IMR-90 (cell line): ENCODE data around the gene CUTA. TPM values are rescaled to one million over a fixed set of nuclear protein-coding genes. Genes with fewer than 3 reads are reported as not detected.
A peak's percentile ranks its signal among the peaks of the same experiment; 100 is the strongest.

Source experiments
- ATAC-seq: fragments of 200-7000 bp; cut with Tn5 transposase; 2 replicates; pipeline ENCODE4 v1.9.1; 2020; ENCODE audit warnings: low read depth, mild to moderate bottlenecking, moderate library complexity
- BruUV-seq: library from RNA; stranded (reverse); fragments of 400-500 nt; replicated peaks from 2 replicates; lab custom pipeline; 2021; lab: Mats Ljungman, UMichigan
- CTCF ChIA-PET: fragments of 300-600 bp; formaldehyde crosslinking; extraction: SDS; loops from one replicate; lab custom pipeline; 2021; ENCODE audit warnings: antibody characterized with exemption; lab: Yijun Ruan, JAX
- POLR2A ChIA-PET: fragments of 300-600 bp; sonication (Branson Sonifier 250); formaldehyde crosslinking; loops from one replicate; lab custom pipeline; 2022; ENCODE audit warnings: antibody characterized with exemption; ENCODE audit not compliant: unreplicated experiment; lab: Charles Lee
- DNase-seq: peaks from one replicate; pipeline ENCODE4 v3.0.0; 2013
- H2AFZ ChIP-seq: replicated peaks from 2 replicates; pipeline ENCODE3; 2013; ENCODE audit warnings: low read length, mild to moderate bottlenecking; ENCODE audit not compliant: poor library complexity
- H2AK5ac ChIP-seq: 2 replicates; pipeline ENCODE4 v1.6.1; 2013; ENCODE audit warnings: low read depth, low read length, inconsistent platforms
- H2AK9ac ChIP-seq: replicated peaks from 2 replicates; pipeline ENCODE3; 2013; ENCODE audit warnings: mild to moderate bottlenecking, low read depth, low read length, moderate library complexity; ENCODE audit not compliant: poor library complexity
- H2BK120ac ChIP-seq: 2 replicates; pipeline ENCODE4 v1.6.1; 2013; ENCODE audit warnings: low read depth, low read length, inconsistent platforms
- H2BK15ac ChIP-seq: 3 replicates; pipeline ENCODE4 v1.6.1; 2013; ENCODE audit warnings: low read depth, low read length, inconsistent platforms
- H2BK20ac ChIP-seq: 2 replicates; pipeline ENCODE4 v1.6.1; 2013; ENCODE audit warnings: low read depth, mild to moderate bottlenecking, inconsistent platforms, low read length, moderate library complexity
- H2BK5ac ChIP-seq: 2 replicates; pipeline ENCODE4 v1.6.1; 2013; ENCODE audit warnings: mild to moderate bottlenecking, low read depth, low read length, inconsistent platforms; ENCODE audit not compliant: poor library complexity, severe bottlenecking
- H3K14ac ChIP-seq: replicated peaks from 2 replicates; pipeline ENCODE4 v1.6.1; 2013; ENCODE audit warnings: low read depth, low read length, inconsistent platforms
- H3K18ac ChIP-seq: 2 replicates; pipeline ENCODE4 v1.6.1; 2013; ENCODE audit warnings: low read depth, low read length, control low read depth
- H3K23ac ChIP-seq: 2 replicates; pipeline ENCODE4 v1.6.1; 2013; ENCODE audit warnings: low read depth, low read length, inconsistent platforms
- H3K27ac ChIP-seq: 2 replicates; pipeline ENCODE4 v1.5.1; 2013; ENCODE audit warnings: mild to moderate bottlenecking, control low read depth, low read length; ENCODE audit not compliant: insufficient read depth
- H3K27me3 ChIP-seq: 2 replicates; pipeline ENCODE4 v1.6.1; 2013; ENCODE audit warnings: low read length; ENCODE audit not compliant: control insufficient read depth, insufficient read depth
- H3K36me3 ChIP-seq: 2 replicates; pipeline ENCODE4 v1.6.1; 2013; ENCODE audit warnings: low read length, mixed read lengths; ENCODE audit not compliant: control insufficient read depth, insufficient read depth
- H3K4ac ChIP-seq: 2 replicates; pipeline ENCODE4 v1.6.1; 2013; ENCODE audit warnings: low read depth, low read length, inconsistent platforms
- H3K4me1 ChIP-seq: 2 replicates; pipeline ENCODE4 v1.6.1; 2013; ENCODE audit warnings: low read length, mixed read lengths; ENCODE audit not compliant: control insufficient read depth, insufficient read depth
- H3K4me2 ChIP-seq: 2 replicates; pipeline ENCODE4 v1.6.1; 2013; ENCODE audit warnings: low read depth, mild to moderate bottlenecking, control low read depth, low read length, moderate library complexity
- H3K4me3 ChIP-seq: 2 replicates; pipeline ENCODE4 v1.5.1; 2013; ENCODE audit warnings: low read depth, mild to moderate bottlenecking, control low read depth, low read length, moderate library complexity; ENCODE audit not compliant: insufficient read depth
- H3K56ac ChIP-seq: 2 replicates; pipeline ENCODE4 v1.6.1; 2013; ENCODE audit warnings: low read length, inconsistent platforms; ENCODE audit not compliant: insufficient read depth; ENCODE audit errors: extremely low read depth
- H3K79me1 ChIP-seq, 2 experiments: 2 replicates each; pipeline ENCODE4 v1.6.1; 2013; ENCODE audit warnings: low read length in 2 of 2, inconsistent platforms in 1 of 2, low read depth in 1 of 2
- H3K9ac ChIP-seq: 2 replicates; pipeline ENCODE4 v1.6.1; 2013; ENCODE audit warnings: low read depth, low read length, control low read depth
- H3K9me1 ChIP-seq: 2 replicates; pipeline ENCODE4 v1.6.1; 2013; ENCODE audit warnings: low read length, inconsistent platforms; ENCODE audit not compliant: insufficient read depth
- H3K9me3 ChIP-seq: 2 replicates; pipeline ENCODE4 v1.6.1; 2013; ENCODE audit warnings: low read length; ENCODE audit not compliant: control insufficient read depth, insufficient read depth
- H4K20me1 ChIP-seq: 2 replicates; pipeline ENCODE4 v1.6.1; 2013; ENCODE audit warnings: low read length, inconsistent platforms; ENCODE audit not compliant: insufficient read depth
- H4K5ac ChIP-seq: 2 replicates; pipeline ENCODE4 v1.6.1; 2013; ENCODE audit warnings: mild to moderate bottlenecking, low read depth, low read length, control low read depth
- H4K8ac ChIP-seq, 2 experiments: 2 replicates each; pipeline ENCODE4 v1.6.1; 2013; ENCODE audit warnings: low read depth in 2 of 2, low read length in 2 of 2, control low read depth in 1 of 2, inconsistent platforms in 1 of 2
- H4K91ac ChIP-seq: 2 replicates; pipeline ENCODE4 v1.6.1; 2013; ENCODE audit warnings: low read depth, low read length, inconsistent platforms; ENCODE audit not compliant: insufficient read depth
- CHD1 ChIP-seq: IDR thresholded peaks from 2 replicates; pipeline ENCODE4 v1.6.1; 2012; ENCODE audit warnings: low read depth, low read length, improper control_type of control experiment
- NFE2L2 ChIP-seq: fragments of 150-350 bp; IDR thresholded peaks from 2 replicates; pipeline ENCODE4 v1.6.1; 2016; ENCODE audit warnings: low read depth, mild to moderate bottlenecking, low read length
- WGBS, 2 experiments: methylation state at CpG; one replicate each; pipeline versions ENCODE4 v1.1.5 to v1.1.7; 2013; ENCODE audit warnings: missing lambda C conversion rate in 2 of 2; ENCODE audit not compliant: insufficient read length in 1 of 2; ENCODE audit errors: extremely low coverage in 2 of 2; 5-methylcytosine and 5-hydroxymethylcytosine counted together
- dilution Hi-C: fragments of 300-500 bp; cut with HindIII; formaldehyde crosslinking; loops from one replicate; pipeline ENCODE4 v1.14.3; 2018; ENCODE audit warnings: low sequenced_read_pairs; ENCODE audit not compliant: unreplicated experiment
- in situ Hi-C: fragments of 300-500 bp; cut with MboI; formaldehyde crosslinking; loops from 3 replicates; pipeline ENCODE4 v1.14.3; 2019; ENCODE audit warnings: low sequenced_read_pairs, inconsistent platforms, mixed read lengths
- intact Hi-C: fragments of 100-400 bp; cut with micrococcal nuclease; formaldehyde crosslinking; loops from 2 replicates; pipeline ENCODE4 v1.10.0; 2022
- polyA plus RNA-seq, 3 experiments: library from polyadenylated mRNA; depleted of rRNA; stranded (reverse); fragments of >200 nt; gene quantifications; 2 replicates each; pipeline ENCODE4 v1.2.3, GENCODE V29; 2012; ENCODE audit warnings: low replicate concordance in 1 of 3
- total RNA-seq: library from RNA; depleted of rRNA; stranded (reverse); fragments of >200 nt; gene quantifications from 2 replicates; pipeline ENCODE4 v1.2.3, GENCODE V29; 2012

Gene CUTA
- total and polyA plus RNA-seq, 2 of the 4 experiments (the other 2 are of a cell fraction): 136 to 427 TPM

GRCh38 chr6:33428966-33429749, 11.3 kb upstream of the CUTA start:
- no TSS peak for BruUV-seq
- Histone ChIP-seq H3K79me1 (peaks cover 34 to 92% of the 10 kb centered on the region in 2 experiments), H3K4ac (peak overlapping the region; percentile 61; the same call in 1 of the 2 replicates), H3K4me3 (no peak overlapping the region), H2BK120ac (no peak overlapping the region), H4K5ac (no peak overlapping the region), H2BK20ac (no peak overlapping the region), H3K18ac (no peak overlapping the region), H3K4me2 (no peak overlapping the region; the same call in 1 of the 2 replicates), H4K91ac (no peak overlapping the region), H3K4me1 (peaks cover 43% of the 10 kb centered on the region), H2AFZ (no peak overlapping the region), H2BK5ac (no peak overlapping the region), H3K9me3 (no peaks in the 10 kb centered on the region), H2BK15ac (no peak overlapping the region; the same call in 2 of the 3 replicates), H2AK5ac (peak overlapping the region; percentile 81; the same call in 1 of the 2 replicates), H3K27ac (no peak overlapping the region), H3K14ac (no peak overlapping the region), H3K23ac (peak overlapping the region; percentile 57; the same call in 1 of the 2 replicates), H3K9me1 (peaks cover 35% of the 10 kb centered on the region), H3K27me3 (no peaks in the 10 kb centered on the region), H3K36me3 (peaks cover 10% of the 10 kb centered on the region), H2AK9ac (no peak overlapping the region), H3K56ac (no peak overlapping the region), H3K9ac (peak overlapping the region; percentile 19; the same call in 1 of the 2 replicates), H4K20me1 (peaks cover 41% of the 10 kb centered on the region), H4K8ac (no peak overlapping the region)
- POLR2A ChIA-PET: no interaction called here
- ATAC-seq: no peak
- CTCF ChIA-PET: interaction anchor here (0.9 kb wide), 1 partner anchor 11 kb away, joined by 3 read pairs; no protein-coding TSS in a partner anchor
- intact Hi-C loops: no loop called here
- dilution Hi-C loops: no loop called here
- TF ChIP-seq CHD1 (no peak), NFE2L2 (no peak)
- in situ Hi-C loops: no loop called here
- no peak for DNase-seq
- 81% methylated on average over 4 of the region's 5 CpGs; no CpG with 5 or more reads in 1 of the 2 experiments for WGBS, 2 experiments
